Lower leg skin (tissue), 4 donors: ENCODE measurements around the gene ZNF644. TPM values are rescaled to one million over a fixed set of nuclear protein-coding genes. Genes with fewer than 3 reads are reported as not detected.

Experiments
- DNase-seq, 2 donors: peaks; one replicate each; pipeline ENCODE4 v3.0.0-alpha.2; 2019; ENCODE audit warnings: low spot score in 2 of 2
- H3K4me3 ChIP-seq: fragments of 200-600 bp; sonication (generic); 2 replicates; pipeline ENCODE4 v1.5.1; 2017; ENCODE audit warnings: mild to moderate bottlenecking, low read depth; ENCODE audit not compliant: poor library complexity, severe bottlenecking
- CTCF ChIP-seq, 3 donors: fragments of 450-650 bp; IDR thresholded peaks; one replicate each; pipeline ENCODE4 v1.5.1; 2016; ENCODE audit warnings: antibody characterized with exemption in 3 of 3, mild to moderate bottlenecking in 3 of 3, moderate library complexity in 2 of 3
- POLR2A ChIP-seq, 2 donors: fragments of 450-650 bp; IDR thresholded peaks; one replicate each; pipeline ENCODE4 v1.6.1; 2016 to 2017; ENCODE audit warnings: antibody characterized with exemption in 2 of 2, mild to moderate bottlenecking in 1 of 2, moderate library complexity in 1 of 2
- WGBS, 2 donors: methylation state at CpG; one replicate each; pipeline ENCODE4 v1.1.5; 2018; 5-methylcytosine and 5-hydroxymethylcytosine counted together
- intact Hi-C: fragments of 100-400 bp; cut with DNase I; formaldehyde crosslinking; loops from one replicate; pipeline ENCODE4 v1.15.0; 2023; ENCODE audit warnings: low total_unique reads
- total RNA-seq, 4 donors: library from RNA; depleted of rRNA; stranded (reverse); fragments of >200 nt; gene quantifications; one replicate each; pipeline ENCODE4 v1.1.0, GENCODE V29; 2016

The ZNF644 gene
- total RNA-seq, 4 donors from 2014 or later: 28.0 to 57.1 (median 39.4) TPM

GRCh38 chr1:90970208-90970607, 51.6 kb downstream of the ZNF644 start:
- no peak overlapping the region for H3K4me3 ChIP-seq
- no peak for DNase-seq
- WGBS, 2 donors: 90 to 100% methylated on average over 1 of the region's 1 CpG
- intact Hi-C loops: no loop called here
- TF ChIP-seq POLR2A (IDR thresholded peaks at IDR 0.05) (no peak), CTCF (IDR thresholded peaks at IDR 0.05) (no peak)

DNA sequence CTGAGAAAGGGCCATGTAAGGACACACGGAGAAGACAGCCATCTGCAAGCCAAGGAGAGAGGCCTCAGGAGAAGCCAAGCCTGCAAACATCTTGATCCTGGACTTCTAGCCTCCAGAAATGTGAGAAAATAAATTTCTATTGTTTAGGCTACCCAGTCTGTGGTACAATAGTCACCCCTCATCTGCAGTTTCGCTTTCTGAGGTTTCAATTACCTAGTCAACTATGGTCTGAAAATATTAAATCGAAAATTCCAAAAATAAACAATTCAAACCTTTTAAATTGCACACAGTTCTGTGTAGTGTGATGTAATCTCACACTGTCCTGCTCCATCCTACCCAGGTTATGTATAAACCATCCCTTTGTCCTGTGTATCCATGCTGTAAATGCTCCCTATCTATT, 52.6 kb downstream of the ZNF644 start:
- H3K4me3 ChIP-seq: no peak overlapping the region
- no peak for DNase-seq
- intact Hi-C loops: no loop called here
- 90 to 93% methylated on average over 3 of the region's 3 CpGs for WGBS, 2 donors
- TF ChIP-seq CTCF (IDR thresholded peaks at IDR 0.05) (no peak), POLR2A (IDR thresholded peaks at IDR 0.05) (no peak)

DNA sequence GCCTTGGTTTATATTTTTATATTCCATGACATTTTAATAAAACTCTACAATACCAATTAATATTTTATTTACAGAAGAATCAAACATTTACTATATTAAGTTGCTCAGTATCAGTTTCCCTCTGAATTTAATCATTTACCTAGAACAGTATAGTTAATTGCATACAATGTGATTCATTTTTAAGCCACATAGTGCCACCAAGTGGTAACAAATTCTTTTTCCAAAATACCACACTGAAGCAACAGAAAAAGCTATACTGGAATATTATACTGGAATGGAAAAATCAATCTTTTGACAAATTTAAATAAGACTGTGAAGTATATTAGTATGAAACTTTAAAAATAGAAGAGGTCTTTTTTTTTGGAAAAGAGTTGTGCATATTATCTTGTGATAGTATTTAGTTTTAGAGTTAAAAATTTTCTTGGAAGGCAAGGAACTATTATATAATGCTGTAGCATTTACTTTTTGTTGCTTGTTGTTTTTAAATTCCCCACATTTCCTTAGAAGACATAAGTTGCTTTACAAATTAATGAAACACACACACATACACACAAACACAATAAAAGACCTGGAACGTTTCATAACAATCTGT, 57.3 kb downstream of the ZNF644 start:
- intact Hi-C loops: no loop called here
- TF ChIP-seq CTCF (IDR thresholded peaks at IDR 0.05) (no peak), POLR2A (IDR thresholded peaks at IDR 0.05) (no peak)
- WGBS, 2 donors: 60 to 76% methylated on average over 1 of the region's 1 CpG
- DNase-seq: no peak
- no peak overlapping the region for H3K4me3 ChIP-seq

DNA sequence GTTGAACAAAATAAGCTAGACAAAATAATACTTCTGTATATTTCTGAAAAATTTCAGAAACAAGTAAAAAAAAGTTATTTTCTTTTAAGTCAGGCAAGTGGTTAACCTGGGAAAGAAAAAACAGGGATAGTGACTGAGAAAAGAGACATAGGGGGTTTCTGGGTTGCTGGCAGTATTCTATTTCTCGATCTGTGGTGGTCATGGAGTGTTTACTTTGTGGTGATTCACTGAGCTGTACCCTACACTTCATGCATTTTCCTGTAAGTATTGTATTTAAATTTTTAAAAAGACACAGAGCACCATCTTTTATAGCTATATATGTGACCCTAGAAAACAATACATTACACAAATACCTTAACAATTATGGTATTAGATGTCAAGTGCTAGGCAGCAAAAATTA, 58.2 kb downstream of the ZNF644 start:
- intact Hi-C loops: no loop called here
- TF ChIP-seq CTCF (IDR thresholded peaks at IDR 0.05) (no peak), POLR2A (IDR thresholded peaks at IDR 0.05) (no peak)
- WGBS, 2 donors: 85 to 86% methylated on average over 1 of the region's 1 CpG

DNA sequence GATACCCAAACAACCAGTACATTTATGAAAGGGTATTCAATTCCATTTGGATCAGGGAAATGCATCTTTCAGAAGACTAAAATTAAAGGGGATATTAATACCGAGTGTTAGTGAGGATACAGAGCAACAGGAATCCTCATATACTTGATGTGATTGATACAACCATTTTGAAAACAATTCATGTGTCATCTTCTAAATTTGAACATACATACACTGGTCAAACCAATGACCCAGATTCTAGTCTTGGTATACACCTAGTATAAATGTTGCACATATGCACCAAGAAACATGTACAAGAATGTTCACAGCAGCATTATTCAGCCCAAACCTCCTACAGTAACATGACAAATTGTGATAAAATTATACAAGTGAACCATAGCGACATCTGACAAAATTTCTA, 58.6 kb downstream of the ZNF644 start:
- intact Hi-C loops: no loop called here
- 92 to 96% methylated on average over 2 of the region's 2 CpGs for WGBS, 2 donors
- TF ChIP-seq POLR2A (IDR thresholded peaks at IDR 0.05) (no peak), CTCF (IDR thresholded peaks at IDR 0.05) (no peak)
- DNase-seq: no peak
- no peak overlapping the region for H3K4me3 ChIP-seq

More for the DNA sequence above, 58.2 kb downstream of the ZNF644 start:
- DNase-seq: no peak
- no peak overlapping the region for H3K4me3 ChIP-seq
